Fibroblast of lung (primary cell): ENCODE data around the gene QRICH2. TPM values are rescaled to one million over a fixed set of nuclear protein-coding genes. Genes with fewer than 3 reads are reported as not detected.

Experiments
- DNase-seq, 2 donors: peaks; one replicate each; pipeline versions ENCODE4 v3.0.0 to v3.0.0-alpha.2; 2010; ENCODE audit warnings: low read depth in 2 of 2
- H2AFZ ChIP-seq: 2 replicates; pipeline ENCODE4 v1.5.1; 2012; ENCODE audit warnings: low read length, control low read depth, inconsistent platforms
- H3K27ac ChIP-seq: 2 replicates; pipeline ENCODE4 v1.5.1; 2011; ENCODE audit warnings: low read length, control low read depth; ENCODE audit not compliant: insufficient read depth
- H3K27me3 ChIP-seq: 2 replicates; pipeline ENCODE4 v1.5.1; 2011; ENCODE audit warnings: mild to moderate bottlenecking, low read length; ENCODE audit not compliant: control insufficient read depth, insufficient read depth
- H3K36me3 ChIP-seq: 2 replicates; pipeline ENCODE4 v1.5.1; 2011; ENCODE audit warnings: low read length; ENCODE audit not compliant: control insufficient read depth, insufficient read depth
- H3K4me1 ChIP-seq: 2 replicates; pipeline ENCODE4 v1.5.1; 2011; ENCODE audit warnings: low read length; ENCODE audit not compliant: control insufficient read depth, insufficient read depth; ENCODE audit errors: extremely low read depth
- H3K4me2 ChIP-seq: 2 replicates; pipeline ENCODE4 v1.5.1; 2011; ENCODE audit warnings: low read length, control low read depth; ENCODE audit not compliant: insufficient read depth; ENCODE audit errors: extremely low read depth
- H3K4me3 ChIP-seq, 4 experiments: fragments of 200-600 bp in 1 of 4; sonication (generic) in 1 of 4; replicated peaks in 1 of 4; 2 replicates each; pipeline ENCODE4 v1.5.1; 2011 to 2016; ENCODE audit warnings: low read length in 4 of 4, low read depth in 3 of 4, mild to moderate bottlenecking in 3 of 4, control low read depth in 2 of 4, inconsistent platforms in 1 of 4, mixed read lengths in 1 of 4; ENCODE audit not compliant: insufficient read depth in 1 of 4; ENCODE audit errors: control extremely low read depth in 1 of 4
- H3K79me2 ChIP-seq: 2 replicates; pipeline ENCODE4 v1.5.1; 2012; ENCODE audit warnings: mild to moderate bottlenecking, low read length, inconsistent platforms; ENCODE audit not compliant: control insufficient read depth, insufficient read depth
- H3K9ac ChIP-seq: 2 replicates; pipeline ENCODE4 v1.5.1; 2011; ENCODE audit warnings: mild to moderate bottlenecking, low read length, control low read depth; ENCODE audit not compliant: insufficient read depth
- H3K9me3 ChIP-seq: 2 replicates; pipeline ENCODE4 v1.5.1; 2012; ENCODE audit warnings: low read depth, low read length; ENCODE audit not compliant: control insufficient read depth, insufficient read depth
- H4K20me1 ChIP-seq: 2 replicates; pipeline ENCODE4 v1.5.1; 2011; ENCODE audit warnings: low read length; ENCODE audit not compliant: control insufficient read depth, insufficient read depth; ENCODE audit errors: extremely low read depth
- CTCF ChIP-seq, 2 donors: IDR thresholded peaks in 1 of 2; conservative IDR thresholded peaks in 1 of 2; 1 replicate in 1 of 2; 2 replicates in 1 of 2; pipeline ENCODE4 v1.5.1; 2011 to 2012; ENCODE audit warnings: low read length in 2 of 2, control low read depth in 1 of 2, inconsistent platforms in 1 of 2, low read depth in 1 of 2, mild to moderate bottlenecking in 1 of 2
- EZH2 ChIP-seq: IDR thresholded peaks from 2 replicates; pipeline ENCODE4 v1.5.1; 2012; ENCODE audit warnings: low read length, control low read depth, mild to moderate bottlenecking; ENCODE audit errors: missing control alignments
- polyA plus RNA-seq, 2 donors: library from polyadenylated mRNA; depleted of rRNA in 1 of 2; stranded (reverse) in 1 of 2; unstranded in 1 of 2; fragments of >200 nt; gene quantifications; 2 replicates each; pipeline ENCODE4 v1.2.1, GENCODE V29; 2011 to 2012; ENCODE audit warnings: missing spikeins in 1 of 2
- total RNA-seq: library from RNA; depleted of rRNA; stranded (reverse); fragments of >200 nt; gene quantifications from 2 replicates; pipeline ENCODE4 v1.2.1, GENCODE V29; 2014

Gene QRICH2
- total and polyA plus RNA-seq, 2 donors (not counting 1 experiment from before 2014, with no cell fraction given) = 0.26 to 4.3 TPM

GRCh38 chr17:76266244-76266938 lies 41.7 kb downstream of the QRICH2 start:
- Histone ChIP-seq H3K27me3 (no peaks in the 10 kb centered on the region), H3K27ac (peak overlapping the region; percentile 75), H3K79me2 (peaks cover 35% of the 10 kb centered on the region), H3K9ac (peak overlapping the region; percentile 91), H2AFZ (no peak overlapping the region), H3K4me2 (peak overlapping the region; percentile 95), H4K20me1 (no peaks in the 10 kb centered on the region), H3K4me3 (peak overlapping the region; percentile 68 to 82 (median 69)), H3K9me3 (no peaks in the 10 kb centered on the region), H3K4me1 (peaks cover 16% of the 10 kb centered on the region), H3K36me3 (peaks cover 9% of the 10 kb centered on the region)
- DNase-seq = peak; percentile 32 to 43
- no peak for TF ChIP-seq CTCF (conservative IDR thresholded peaks at IDR 0.05 in 1 of 2, IDR thresholded peaks at IDR 0.05 in 1 of 2; ENCODE audit: low read depth in 1 of 2, low read length in 2 of 2)
- TF ChIP-seq EZH2 = no peak

GRCh38 chr17:76265624-76266243 lies 42.3 kb downstream of the QRICH2 start:
- Histone ChIP-seq H3K27me3 (no peaks in the 10 kb centered on the region), H3K36me3 (peaks cover 8% of the 10 kb centered on the region), H3K79me2 (peaks cover 35% of the 10 kb centered on the region), H3K9me3 (no peaks in the 10 kb centered on the region), H3K9ac (peak overlapping the region; percentile 91), H3K27ac (peak overlapping the region; percentile 75), H4K20me1 (no peaks in the 10 kb centered on the region), H2AFZ (no peak overlapping the region), H3K4me1 (peaks cover 14% of the 10 kb centered on the region), H3K4me2 (no peak overlapping the region), H3K4me3 (peak overlapping the region; percentile 68 to 82 (median 69))
- peak; percentile 41 to 47 for DNase-seq
- TF ChIP-seq EZH2 (no peak), CTCF (conservative IDR thresholded peaks at IDR 0.05 in 1 of 2, IDR thresholded peaks at IDR 0.05 in 1 of 2; ENCODE audit: low read depth in 1 of 2, low read length in 2 of 2) (no peak)

DNA sequence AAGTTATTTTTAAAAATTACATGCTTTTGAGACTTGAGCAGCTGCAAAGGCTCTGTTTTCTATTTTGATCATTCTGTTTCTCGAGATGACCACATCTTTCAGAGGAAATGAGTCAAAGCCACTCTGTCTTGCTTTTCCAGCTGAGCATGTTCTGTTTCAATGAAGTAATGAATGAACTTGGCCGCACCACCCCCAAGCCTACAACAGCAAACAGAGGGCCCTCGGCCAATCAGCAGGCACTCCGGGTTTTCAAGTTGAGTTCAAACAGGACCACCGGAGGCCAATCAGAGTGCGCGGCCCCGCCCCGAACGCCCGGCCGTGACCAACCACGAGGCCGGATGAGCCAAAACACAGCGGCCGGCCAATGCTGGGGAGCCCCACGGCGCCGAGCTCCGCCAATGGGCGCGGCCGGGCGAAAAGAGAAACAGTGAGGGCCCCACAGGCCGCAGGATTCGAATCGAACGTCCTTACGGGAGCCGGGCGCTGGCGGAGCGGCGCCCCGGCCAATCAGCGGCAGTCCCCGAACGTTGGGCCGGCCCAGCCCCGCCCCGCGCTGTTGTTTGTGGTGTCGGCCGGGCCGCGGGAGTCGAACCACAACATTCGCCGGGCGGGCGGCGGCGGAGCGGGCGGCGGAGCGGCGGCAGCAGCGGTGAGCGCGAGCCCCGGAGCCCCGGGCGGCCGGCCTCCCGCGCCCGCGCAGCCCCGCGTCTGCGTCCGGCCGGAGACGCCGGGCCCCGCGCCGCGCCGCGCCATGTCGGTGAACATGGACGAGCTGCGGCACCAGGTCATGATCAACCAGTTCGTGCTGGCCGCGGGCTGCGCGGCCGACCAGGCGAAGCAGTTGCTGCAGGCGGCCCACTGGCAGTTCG lies 43.1 kb downstream of the QRICH2 start, which contains the start of gene UBALD2:
UBALD2 (plus strand) TSS at position 594 of the 869 bp plus-strand sequence; CDS start at position 752, 158 bp downstream.
- peak within 1 kb of the TSS; percentile 68 to 82 (median 69) for H3K4me3 ChIP-seq
- H4K20me1 ChIP-seq = no peaks in the 10 kb centered on the region
- no peaks in the 10 kb centered on the region for H3K9me3 ChIP-seq
- TF ChIP-seq CTCF (conservative IDR thresholded peaks at IDR 0.05 in 1 of 2, IDR thresholded peaks at IDR 0.05 in 1 of 2; ENCODE audit: low read depth in 1 of 2, low read length in 2 of 2) = no peak
- no peak for TF ChIP-seq EZH2
- H3K27me3 ChIP-seq = no peaks in the 10 kb centered on the region
- DNase-seq = peak; percentile 100
- peaks cover 14% of the 10 kb centered on the region for H3K4me1 ChIP-seq
- peak within 1 kb of the TSS; percentile 91 for H3K9ac ChIP-seq
- peak within 1 kb of the TSS; percentile 1 for H2AFZ ChIP-seq
- H3K36me3 ChIP-seq = peaks cover 5% of the 10 kb centered on the region
- H3K4me2 ChIP-seq = peak within 1 kb of the TSS; percentile 95
- peaks cover 35% of the 10 kb centered on the region for H3K79me2 ChIP-seq
- H3K27ac ChIP-seq = peak within 1 kb of the TSS; percentile 75
